Activated CD8-positive, alpha-beta memory T cell treated with anti-CD3 and anti-CD28 coated beads for 1 hour (primary cell): Measurements from ENCODE around the gene OR4D10.
"Not testable (repeated sequence)": the region's sequence is repeated elsewhere in the genome, so short reads cannot be mapped to it uniquely, and the experiment has no call there.

Experiments
- DNase-seq, 2 donors: peaks; one replicate each; pipeline ENCODE4 v3.0.0-alpha.2; 2020; ENCODE audit warnings: low read depth in 1 of 2; ENCODE audit errors: extremely low read depth in 1 of 2

Gene OR4D10

DNA sequence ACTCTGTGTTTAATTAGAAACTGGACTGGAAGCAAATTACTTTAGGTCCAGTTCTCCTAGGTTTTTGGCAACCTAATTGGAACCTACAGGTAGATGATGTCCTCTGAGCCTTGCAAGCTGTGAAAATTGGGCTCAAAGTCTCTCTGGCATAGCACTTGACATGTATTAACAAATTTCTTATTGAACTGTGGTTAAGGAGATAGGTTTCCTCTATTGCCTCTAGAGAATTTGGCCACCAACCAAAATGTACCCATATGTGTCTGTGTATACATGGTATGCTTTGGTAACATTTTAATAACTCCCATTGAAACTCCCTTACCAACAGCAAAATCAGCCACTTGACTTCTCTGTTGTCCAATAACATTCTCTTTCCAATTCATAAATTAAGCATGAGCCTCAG, at the start of gene OR4D10:
TSS of gene OR4D10 (plus strand) at position 301 of the 400 bp plus-strand sequence. CDS start 4,115 bp downstream, outside the sequence.
- DNase-seq, result no peak

DNA sequence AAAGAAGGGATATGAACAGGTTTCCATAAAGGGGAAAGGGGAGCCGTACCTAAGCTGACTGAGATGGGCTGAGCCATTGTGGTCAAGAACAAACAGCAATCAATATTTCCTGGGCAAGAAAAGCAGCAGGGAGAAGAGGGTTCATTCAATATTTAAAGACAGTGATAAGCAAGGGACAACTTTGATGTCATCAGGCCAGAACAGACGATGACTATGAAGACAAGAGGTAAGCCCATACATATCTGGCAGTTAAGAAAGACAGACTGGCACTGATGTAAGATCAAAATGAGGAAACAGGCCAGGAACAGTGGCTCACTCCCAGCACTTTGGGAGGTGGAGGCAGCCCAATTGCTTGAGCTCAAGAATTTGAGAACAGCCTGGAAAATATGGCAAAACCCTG, 49.3 kb upstream of the OR4D10 start:
- DNase-seq, result no peak

DNA sequence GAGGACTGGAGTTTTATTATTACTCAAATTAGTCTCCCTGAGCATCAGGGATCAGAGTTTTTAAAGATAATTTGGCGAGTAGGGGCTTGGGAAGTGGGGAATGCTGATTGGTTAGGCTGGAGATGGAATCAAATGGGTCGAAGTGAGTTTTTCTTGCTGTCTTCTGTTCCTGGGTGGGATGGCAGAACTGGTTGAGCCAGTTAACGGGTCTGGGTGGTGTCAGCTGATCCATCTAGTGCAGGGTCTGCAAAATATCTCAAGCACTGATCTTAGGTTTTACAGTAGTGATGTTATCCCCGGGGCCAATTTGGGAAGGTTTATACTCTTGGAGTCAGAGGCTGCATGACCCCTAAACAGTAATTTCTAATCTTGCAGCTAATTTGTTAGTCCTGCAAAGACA, 48.0 kb upstream of the OR4D10 start:
- DNase-seq, result no peak

DNA sequence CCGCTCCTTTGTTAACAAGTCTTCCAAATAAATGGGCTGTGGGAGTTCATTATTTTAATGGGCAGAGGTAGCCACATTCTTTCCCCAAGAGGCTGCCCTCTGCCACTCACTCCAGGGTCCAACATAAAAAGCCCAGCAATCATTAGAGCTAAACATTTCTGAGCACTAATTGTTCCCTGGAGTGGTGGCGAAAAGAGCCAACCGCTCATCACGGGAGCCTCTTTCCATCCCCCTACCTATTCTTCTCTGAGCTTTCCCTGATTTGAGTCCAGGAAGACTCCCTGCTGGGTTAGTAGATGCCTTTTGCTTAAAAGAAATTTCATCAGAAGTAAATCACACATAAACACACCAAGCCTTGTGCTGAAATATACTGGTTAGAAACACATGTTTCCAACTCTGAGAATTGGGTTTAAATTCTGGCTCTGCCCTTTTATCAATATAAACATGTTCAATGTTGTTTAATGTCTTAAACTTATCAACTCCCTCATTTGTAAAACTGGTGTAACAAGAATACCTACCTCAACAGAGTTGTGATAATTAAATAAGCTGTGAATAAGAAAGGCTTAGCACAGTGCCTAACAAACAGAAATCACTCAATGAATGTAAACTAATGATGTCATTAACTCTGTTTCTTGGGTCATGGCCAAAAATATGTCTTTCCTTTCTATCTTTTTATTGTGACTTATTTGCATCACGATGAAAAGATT, 46.6 kb upstream of the OR4D10 start, which contains the start of gene OR5A2:
TSS of gene OR5A2 (minus strand) at position 53 of the 707 bp plus-strand sequence. CDS start 3,460 bp downstream, outside the sequence.
- DNase-seq, result no peak

DNA sequence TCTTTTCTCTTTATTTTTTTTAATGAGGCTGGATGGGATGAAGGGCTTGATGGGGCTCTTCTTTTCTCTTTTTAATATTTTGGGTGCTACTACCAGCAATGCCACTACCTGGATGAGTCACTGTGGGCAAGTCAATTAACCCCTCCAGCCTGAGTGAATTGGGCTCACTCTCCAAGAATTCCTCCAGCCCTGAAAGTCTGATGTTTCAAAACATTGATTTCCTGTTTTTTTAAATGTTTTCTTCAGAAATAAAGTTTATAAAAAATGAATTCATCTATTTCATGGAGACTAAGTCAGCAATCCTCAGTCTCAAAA, 46.1 kb upstream of the OR4D10 start:
- no peak for DNase-seq

DNA sequence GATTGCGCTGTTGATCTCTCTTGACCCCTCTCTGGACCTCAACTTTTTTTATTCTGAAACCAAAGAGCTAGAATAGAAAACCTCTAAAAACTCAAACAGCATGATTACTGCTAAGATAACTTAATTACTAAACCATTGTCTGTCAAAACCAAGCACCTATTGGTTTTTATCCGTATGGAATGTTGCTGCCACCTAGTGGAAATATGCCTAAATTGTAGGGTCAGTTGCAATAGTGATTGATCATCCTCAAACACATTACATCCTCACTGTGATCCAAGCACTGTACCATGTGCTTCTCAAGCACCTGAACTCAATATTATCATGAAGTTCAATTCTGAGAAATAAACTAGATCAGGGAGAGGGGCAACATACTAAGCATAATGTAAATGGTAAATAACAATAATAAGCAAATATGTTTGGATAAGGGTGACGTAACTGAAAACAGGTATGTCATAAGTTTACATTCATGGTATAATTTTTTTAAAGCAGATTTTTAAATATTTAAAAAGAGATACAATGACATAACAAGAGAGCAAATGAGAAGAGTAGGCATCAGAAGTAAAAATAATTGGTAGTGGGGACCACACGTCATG, 43.1 kb upstream of the OR4D10 start:
- DNase-seq, result no peak

DNA sequence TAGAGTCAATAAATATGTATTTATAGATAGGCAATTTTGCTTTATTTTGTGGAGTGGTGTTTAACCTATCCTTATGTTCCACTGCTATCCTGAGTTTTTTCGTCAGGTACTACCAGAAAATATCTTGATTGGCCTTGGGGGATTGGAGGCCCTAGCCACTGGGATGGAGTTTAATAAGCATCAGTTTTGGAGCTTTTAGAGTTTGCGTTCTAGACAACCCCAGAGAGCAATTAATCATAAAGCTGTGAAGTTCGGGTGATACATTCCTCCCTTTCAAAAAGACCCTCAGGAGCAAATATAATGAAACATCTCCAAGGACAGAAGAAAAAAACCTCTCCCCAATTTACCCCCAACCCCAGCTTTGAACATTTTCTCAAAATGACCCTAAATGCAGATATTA, 36.9 kb upstream of the OR4D10 start, which contains the start of gene OR5A1:
TSS of gene OR5A1 (plus strand) at position 301 of the 400 bp plus-strand sequence. CDS start 6,700 bp downstream, outside the sequence.
- no peak for DNase-seq

DNA sequence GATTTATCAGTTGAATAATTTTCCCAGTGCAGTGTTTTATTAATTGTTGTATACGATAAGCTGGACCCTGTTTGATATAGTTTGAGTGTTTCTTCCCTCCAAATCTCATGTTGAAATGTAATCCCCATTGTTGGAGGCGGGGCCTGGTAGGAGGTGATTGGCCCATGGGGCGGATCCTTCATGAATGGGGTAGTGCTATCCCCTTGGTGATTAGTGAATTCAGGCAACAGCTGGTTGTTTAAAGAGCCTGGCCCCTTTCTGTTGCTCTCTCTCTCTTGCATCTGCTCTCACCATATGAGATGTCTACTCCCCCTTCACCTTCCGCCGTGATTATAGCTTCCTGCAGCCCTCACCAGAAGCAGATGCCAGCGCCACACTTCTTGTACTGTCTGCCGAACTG, 35.3 kb upstream of the OR4D10 start:
- no peak for DNase-seq

DNA sequence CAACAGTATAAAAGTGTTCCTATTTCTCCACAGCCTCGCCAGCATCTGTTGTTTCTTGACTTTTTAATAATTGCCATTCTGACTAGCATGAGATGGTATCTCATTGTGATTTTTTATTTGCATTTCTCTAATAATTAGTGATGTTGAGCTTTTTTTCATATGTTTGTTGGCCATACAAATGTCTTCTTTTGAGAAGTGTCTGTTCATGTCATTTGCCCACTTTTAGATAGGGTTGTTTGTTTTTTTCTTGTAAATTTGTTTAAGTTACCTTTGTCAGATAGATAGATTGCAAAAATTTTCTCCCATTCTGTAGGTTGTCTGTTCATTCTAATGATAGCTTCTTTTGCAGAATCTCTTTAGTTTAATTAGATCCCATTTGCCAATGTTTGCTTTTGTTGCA, 27.5 kb upstream of the OR4D10 start:
- not testable (repeated sequence) for DNase-seq

DNA sequence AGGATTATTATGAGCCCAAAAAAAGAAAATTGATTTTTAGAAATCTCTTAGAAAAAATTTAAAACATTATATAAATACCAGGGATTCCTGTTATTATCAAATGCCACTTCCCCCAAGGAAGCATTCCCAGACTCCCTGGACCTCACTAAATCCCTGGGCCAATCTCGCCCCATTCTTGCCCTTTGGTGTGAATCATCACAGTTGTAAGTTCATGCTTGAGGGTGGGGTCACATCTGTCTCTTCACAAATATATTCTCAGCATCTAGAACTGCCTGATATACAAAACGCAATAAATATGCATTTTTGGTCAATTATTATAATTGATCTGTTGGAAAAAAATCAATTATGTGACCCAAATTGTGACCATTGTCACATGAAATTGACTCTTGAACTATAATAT, 24.6 kb upstream of the OR4D10 start:
- DNase-seq, result no peak

DNA sequence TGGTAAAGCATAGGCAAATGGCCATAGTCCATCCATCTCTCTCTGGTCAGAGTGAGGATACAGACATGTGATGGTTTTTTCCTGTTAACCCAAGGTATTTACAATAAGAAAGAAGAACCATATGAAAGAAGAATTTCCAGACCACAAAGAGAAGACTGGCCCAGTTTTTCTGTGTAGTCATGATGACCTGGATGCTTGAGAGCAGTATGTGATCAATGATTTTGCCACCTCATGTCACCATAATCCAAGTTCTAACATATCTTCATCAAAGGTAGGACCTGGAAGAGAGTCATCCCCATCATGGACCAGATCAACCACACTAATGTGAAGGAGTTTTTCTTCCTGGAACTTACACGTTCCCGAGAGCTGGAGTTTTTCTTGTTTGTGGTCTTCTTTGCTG, 16.5 kb upstream of the OR4D10 start, which contains the start of gene OR4D6:
TSS of gene OR4D6 (plus strand) at position 301 of the 400 bp plus-strand sequence. CDS start at position 301, 0 bp downstream.
- no peak for DNase-seq

DNA sequence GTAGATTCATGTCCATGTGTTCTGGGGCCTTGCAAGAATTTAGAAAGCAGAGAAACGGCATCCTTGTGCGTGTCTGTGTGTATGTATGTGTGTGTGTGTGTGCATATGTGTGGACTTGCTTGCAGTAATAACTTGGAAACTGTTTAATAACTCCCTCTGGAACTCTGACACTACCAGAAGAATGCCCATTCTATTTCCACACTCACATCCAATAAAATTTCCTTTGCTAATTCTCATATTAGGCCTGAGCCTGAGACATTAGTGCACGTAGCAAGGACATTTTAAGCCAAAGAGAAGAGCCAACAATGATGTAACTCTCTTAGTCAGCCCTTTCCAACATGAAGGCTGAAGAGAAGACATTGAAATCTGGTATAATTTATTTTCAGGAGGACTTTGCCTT, 13.2 kb upstream of the OR4D10 start:
- no peak for DNase-seq

DNA sequence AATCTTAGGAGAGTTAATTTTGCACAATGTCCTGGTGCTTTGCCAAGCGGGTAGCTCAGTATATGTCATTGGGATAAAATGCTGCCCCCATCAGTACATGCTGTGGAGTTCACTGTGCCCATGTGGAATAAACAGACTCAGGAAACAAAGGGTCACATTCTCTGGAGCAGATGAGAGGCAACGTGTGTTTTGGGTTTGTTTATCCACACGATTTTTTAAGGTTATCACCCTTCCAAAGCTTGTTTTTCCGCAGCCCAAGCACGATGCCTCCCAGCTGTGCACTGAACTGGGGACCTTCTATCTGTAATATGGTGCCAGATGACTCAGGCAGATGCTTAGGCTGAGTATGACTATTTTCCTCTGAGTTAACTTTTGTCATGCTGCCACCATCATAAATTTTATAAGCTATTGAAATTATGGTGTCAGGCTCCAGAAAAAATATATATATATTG, 9.9 kb upstream of the OR4D10 start:
- DNase-seq, result no peak

DNA sequence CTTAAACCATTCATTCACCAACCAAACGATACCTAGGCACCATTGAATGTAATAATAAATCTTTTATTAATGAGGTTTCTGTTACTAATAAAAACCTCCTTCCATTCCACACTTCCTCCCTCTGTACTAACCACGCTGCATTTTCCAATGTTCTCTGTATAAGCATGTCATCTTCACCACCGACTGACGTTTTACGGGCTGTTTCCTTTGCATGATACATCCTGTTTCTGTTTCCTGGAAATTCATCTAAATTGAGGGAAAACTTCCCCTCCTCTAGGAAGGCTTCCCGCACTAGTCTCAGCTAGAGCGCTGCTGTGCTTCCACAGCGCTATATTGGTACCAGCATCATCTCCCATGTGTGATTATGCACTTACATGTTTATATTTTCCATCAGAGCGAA, 2.1 kb downstream of the OR4D10 start:
- DNase-seq, result no peak

DNA sequence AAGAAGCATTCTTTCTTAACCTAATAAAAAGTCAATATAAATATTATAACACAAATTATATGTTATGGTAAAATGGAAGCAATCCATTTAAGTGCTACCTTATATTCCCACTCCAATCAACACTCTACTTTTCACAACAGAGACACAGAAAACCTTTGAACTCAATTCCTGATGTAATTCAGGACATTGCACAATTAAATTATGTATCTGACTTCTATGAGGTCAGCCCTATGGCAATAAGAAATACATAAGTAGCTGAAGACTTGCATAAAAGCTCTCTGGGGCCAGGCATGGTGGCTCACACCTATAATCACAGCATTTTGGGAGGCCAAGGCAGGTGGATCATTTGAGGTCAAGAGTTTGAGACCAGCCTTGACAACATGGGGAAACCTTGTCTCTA, 6.8 kb downstream of the OR4D10 start:
- DNase-seq, result no peak

DNA sequence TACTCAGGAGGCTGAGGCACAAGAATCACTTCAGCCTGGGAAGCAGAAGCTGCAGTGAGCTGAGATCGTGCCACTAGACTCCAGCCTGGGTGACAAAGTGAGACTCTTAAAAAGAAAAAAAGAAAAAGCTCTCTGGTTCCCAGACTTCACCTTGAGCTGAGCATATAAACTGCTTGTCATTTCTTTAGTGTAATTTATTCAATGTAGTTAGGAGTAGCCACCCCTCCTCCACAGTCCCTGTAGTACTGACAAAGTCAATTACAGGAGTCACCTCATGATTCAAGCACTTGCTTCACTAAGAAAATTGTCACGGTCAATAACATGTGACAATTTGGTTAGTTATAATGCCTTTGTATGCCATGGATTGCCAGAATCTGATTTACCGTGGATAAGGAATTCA, 7.2 kb downstream of the OR4D10 start:
- DNase-seq, result no peak

DNA sequence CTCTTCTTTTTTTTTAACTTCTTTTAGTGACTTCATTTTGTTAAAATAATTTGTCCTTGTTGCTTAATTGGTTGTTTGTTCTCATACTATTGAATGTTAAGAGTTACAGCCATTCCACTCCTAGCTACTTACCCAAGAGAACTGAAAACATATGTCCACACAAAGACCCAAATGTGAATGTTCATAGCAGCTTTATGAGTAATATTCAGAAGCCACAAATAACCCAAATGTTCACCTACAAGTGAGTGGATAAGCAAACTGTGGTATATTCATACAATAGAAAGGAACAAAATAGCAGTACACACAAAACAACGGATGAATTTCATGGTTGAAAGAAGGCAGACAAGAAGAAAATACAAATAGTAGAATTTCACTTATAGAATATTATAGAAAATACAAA, 28.8 kb downstream of the OR4D10 start:
- DNase-seq, result no peak

DNA sequence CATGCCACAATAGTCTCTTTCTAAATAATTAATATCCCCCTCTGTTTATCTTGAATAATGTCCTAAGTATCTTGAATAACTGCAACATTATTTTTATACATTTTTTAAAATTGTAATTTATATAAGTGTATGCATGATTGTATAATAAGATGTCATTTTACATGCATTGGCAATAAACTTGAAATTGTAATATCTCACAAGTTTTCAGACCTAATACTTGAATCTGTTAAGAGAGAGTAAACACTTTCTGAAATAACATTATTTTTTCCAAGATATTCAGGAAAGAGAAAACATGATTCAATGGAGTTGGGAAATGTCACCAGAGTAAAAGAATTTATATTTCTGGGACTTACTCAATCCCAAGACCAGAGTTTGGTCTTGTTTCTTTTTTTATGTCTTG, 30.2 kb downstream of the OR4D10 start, which contains the start of gene OR4D11:
TSS of gene OR4D11 (plus strand) at position 301 of the 400 bp plus-strand sequence. CDS start at position 301, 0 bp downstream.
- no peak for DNase-seq

DNA sequence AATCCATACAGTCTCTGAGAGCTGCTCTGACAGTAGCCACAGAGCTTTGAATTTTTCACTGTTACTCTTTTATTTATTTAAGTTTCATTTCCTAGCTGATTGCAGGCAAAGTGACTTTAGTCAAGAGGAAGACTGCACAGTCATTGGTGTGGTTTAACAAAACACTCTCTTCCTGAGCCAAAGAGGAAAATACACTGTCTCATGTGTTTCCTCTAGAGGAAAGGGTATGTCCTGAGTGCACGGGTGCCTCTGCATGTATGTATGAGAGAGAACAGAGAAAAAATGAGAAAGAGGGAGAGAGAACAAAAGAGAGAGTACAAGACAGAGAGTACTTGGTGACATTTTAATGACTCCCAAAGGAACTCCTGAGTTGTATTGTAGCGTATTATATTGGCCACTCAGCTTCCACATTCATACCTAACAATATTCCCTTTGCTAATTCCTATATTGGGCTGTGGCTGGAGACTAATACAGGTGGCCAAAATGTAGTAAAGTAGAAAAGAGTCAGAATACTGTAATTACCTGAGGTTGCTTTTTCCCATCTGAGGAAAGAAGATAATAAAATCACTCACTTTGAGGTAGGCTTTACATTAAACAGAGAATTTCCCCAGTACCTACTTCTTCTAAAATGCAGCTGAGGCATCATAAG, 38.0 kb downstream of the OR4D10 start, which contains the start of gene OR4D9:
TSS of gene OR4D9 (plus strand) at position 599 of the 649 bp plus-strand sequence. CDS start 3,374 bp downstream, outside the sequence.
- no peak for DNase-seq

DNA sequence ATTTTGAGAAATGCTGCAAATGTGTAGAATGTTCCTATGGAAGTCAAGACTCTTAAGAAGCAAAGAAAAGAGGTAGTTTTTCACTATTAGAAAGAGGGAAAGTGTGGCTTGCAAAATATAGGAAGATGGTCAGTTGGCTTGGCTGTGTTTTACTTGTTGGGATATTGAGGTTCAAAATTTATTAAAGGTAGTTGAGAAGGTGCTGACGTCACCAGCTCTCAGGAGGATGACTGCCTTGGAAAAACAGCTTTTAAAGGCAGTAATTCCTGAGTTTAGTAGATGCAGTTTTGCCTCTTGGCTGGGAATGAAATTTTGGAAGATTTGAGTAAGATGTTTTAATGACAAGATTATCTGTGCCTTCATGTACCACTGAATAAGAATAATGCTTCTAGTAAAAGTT, 38.6 kb downstream of the OR4D10 start:
- no peak for DNase-seq

DNA sequence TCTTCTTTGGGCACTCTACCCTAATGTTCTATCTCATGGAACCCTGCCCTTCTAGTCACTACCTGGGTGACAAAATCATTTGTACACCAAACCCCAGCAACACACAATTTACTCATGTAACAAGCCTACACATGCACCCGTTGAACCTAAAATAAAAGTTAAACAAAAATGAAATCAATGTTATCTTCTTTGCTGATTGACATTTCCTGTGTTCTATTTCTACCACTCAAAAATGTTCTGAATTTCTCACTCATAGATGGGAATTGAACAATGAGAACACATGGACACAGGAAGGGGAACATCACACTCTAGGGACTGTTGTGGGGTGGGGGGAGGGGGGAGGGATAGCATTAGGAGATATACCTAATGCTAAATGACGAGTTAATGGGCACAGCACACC, 47.0 kb downstream of the OR4D10 start:
- DNase-seq, result not testable (repeated sequence)

DNA sequence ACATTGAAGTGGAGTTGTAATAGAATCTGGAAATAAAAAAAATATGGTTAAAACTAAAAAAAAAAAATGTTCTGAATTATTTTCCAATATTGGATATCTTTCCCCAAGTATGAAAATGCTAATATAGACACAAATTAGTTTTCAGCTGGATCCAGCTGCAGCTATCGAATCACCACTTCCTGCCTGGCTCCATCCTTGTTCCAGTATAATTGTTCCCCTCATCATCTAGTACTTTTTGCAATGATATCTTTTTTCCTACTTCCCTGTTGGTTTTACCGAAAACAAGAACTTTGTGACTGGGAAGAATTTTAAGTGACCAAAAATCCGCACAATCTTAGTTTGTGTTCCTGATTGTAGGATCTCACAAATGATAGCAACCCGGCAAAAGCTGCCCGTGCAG, 47.6 kb downstream of the OR4D10 start:
- DNase-seq, result no peak
